GM18511 (cell line): ENCODE measurements around the gene MAP7D2.
"Not testable (repeated sequence)": the region's sequence is repeated elsewhere in the genome, so short reads cannot be mapped to it uniquely, and the experiment has no call there.

Experiments
- ATAC-seq: cut with Tn5 transposase; IDR thresholded peaks from one replicate; pipeline ENCODE4 v1.9.1; 2021; ENCODE audit warnings: mild to moderate bottlenecking, moderate library complexity; ENCODE audit not compliant: unreplicated experiment

The MAP7D2 gene

DNA sequence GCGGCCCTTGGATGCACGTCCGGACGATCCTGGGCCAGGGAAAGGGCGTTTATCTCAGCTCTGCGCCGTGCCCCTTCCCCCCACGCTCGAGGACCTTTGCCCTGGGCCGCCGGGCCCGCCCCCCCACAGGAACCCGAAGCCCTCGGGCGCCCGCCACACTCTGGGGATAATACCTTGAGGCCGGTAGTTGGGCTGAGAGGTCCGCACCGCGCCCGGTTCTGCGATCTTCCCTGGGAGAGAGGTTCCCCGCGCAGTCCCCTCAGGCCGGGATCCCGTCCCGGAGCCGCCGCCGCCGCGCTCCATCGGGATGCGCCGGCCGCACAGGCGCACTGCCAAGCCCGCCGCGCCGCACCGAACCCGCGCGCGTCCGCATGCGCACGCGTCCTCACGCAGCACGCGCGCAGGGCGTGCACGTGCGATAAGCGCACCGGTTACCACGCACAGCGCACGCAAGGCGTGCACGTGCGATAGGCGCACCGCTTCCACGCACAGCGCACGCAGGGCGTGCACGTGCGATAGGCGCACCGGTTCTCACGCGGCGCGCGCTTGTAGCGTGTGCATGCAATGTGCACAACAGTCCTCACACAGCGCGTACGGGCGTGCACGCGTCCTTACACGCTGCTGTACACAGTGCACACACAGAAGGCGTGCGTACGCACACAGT lies at the start of gene MAP7D2:
Gene MAP7D2, minus strand, starts transcription at position 331 of the 664 bp plus-strand sequence. Its CDS starts 28 bp downstream, at position 303.
- no peak for ATAC-seq

- not testable (repeated sequence) for ATAC-seq
Observed at GRCh38 chrX:20162516-20162915, 45.8 kb upstream of the MAP7D2 start.

GRCh38 chrX:20159797-20160385 lies 43.2 kb upstream of the MAP7D2 start:
- no peak for ATAC-seq

DNA sequence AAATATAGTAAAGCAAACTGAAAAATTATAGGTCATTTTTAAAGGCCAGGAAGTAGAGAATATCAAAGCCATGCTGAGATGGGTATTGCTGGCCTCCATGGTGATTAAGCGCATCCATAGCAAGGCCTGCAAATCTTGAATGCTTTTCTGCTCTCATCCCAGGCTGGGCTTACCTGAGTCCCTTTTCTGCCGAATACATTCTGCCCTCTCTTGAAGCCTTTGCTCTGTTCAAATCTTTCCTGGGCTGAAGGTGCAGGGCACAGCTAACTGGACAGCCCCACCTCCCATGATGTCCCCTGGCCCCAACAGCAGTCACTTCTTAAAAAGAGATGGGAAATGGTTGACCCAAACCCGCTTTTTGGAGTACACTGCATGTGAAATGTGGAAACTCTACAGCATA lies 35.0 kb upstream of the MAP7D2 start:
- no peak for ATAC-seq

DNA sequence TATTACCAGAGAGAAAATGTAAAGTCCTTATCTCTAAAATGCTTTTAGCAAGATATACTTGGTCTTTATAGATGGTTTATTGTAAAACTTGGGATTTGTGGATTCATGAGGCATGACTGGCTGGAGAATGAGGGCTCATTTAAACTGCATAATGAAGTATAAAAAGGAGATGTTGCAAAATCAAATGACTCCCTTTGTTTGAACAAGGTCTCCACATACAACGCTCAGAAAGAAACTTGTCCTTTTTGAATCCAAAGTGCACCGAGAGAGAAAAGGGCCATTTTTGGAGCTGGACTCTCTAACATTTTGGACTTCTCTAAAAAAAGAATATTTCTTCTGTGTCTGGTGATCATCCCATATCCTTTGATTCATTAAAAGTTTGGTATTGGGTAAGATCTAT lies 32.6 kb upstream of the MAP7D2 start:
- ATAC-seq, result no peak

DNA sequence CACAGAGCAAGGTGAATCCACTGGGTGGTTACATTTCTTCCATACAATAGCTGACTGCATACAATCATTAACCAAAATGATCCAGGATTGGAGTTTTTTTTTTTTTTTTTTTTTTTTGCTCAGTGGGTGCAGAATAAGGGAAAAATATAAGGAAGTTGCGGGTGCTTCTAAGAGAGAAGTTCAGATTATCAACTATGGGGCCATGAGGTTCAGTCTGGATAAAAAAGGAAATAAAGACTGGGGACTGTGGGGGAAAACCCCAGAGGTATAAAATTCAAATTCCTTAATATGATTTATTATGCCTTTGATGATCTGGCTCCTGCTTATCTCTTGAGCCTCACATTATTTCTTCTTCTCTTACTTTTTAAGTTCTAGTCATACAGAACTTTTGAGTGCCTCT lies 30.9 kb upstream of the MAP7D2 start:
- ATAC-seq, result no peak

- ATAC-seq, result no peak
Observed at GRCh38 chrX:20144491-20144890, 27.8 kb upstream of the MAP7D2 start.

GRCh38 chrX:20143561-20143960 lies 26.9 kb upstream of the MAP7D2 start:
- no peak for ATAC-seq

DNA sequence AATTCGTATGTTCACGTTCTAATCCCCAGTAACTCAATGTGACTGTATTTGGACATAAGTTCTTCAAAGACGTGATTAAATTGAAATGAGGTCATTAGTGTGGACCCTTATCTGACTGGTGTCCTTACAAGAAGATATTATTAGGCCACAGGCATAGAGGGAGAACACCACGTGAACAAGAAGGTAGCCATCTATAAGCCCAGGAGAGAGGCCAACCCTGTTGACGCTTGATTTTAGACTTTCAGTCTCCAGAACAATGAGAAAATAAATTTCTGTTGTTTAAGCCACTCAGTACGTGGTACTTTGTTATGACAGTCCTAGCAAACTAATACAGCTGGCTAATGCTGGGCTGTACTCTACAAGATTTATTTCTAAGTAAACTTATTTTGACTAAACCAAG lies 26.4 kb upstream of the MAP7D2 start:
- no peak for ATAC-seq

- peak; percentile 97 for ATAC-seq
Observed at GRCh38 chrX:20141281-20142220, 24.8 kb upstream of the MAP7D2 start, which contains the start of gene EIF1AX. Gene EIF1AX, minus strand, starts transcription at chrX:20141838. Its CDS starts 198 bp downstream, at chrX:20141640.

DNA sequence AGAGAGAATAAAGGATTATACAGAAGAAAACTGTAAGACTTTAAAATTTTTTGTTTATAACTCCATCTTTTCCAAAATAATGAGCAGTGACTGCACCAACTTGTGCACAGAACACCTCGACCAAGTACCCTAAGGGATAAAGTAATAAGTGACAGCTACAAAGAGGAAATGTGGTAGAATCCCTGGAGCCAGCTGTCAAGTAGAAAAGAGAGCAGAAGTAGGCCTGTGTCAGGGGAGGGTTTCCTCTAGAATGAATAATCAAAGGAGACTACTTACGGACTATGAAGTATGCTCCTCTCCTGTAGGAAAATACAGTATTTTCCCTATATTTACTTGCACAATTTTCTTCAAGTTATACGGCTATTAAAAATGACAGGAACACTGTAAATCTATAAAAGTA lies 23.7 kb upstream of the MAP7D2 start:
- ATAC-seq, result no peak

DNA sequence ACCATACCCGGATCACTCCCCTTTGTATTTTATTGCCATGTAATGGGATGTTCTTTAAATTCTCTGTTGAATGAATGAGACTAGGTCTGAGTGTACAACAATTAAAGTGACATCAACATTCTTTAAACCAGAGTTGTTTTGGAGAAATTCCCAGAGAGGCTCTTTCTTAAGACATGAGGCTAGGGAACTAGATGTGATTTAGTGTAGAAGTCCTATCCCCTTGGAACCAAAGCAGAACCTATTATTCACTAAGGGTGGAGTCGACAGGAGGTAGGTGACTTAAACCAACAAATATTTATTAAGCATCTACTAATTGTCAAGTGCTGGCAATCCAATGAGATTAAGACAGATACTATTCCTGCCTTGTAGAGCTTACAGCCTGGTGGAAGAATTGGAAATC lies 23.3 kb upstream of the MAP7D2 start:
- ATAC-seq, result no peak

GRCh38 chrX:20135944-20136343 lies 19.2 kb upstream of the MAP7D2 start:
- ATAC-seq, result no peak

- no peak for ATAC-seq
Observed at GRCh38 chrX:20132666-20133065, 16.0 kb upstream of the MAP7D2 start.

DNA sequence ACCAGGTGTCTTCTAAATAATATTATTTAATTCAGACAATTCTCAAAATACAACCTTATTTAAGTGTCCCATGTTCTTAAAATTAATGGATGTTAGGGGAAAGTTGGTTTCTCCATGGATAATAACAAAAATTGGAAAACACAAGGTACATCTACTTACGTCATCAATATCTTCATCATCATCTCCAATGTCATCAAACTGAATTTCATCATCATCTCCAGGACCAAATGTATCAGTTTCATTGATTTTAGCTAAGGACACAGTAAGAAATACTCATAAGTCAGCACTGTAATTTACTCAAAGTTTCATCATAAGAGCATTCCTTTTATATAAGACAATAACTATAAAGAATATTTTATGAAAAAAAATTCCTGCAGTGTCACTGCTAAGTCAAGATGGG lies 13.7 kb upstream of the MAP7D2 start:
- no peak for ATAC-seq

DNA sequence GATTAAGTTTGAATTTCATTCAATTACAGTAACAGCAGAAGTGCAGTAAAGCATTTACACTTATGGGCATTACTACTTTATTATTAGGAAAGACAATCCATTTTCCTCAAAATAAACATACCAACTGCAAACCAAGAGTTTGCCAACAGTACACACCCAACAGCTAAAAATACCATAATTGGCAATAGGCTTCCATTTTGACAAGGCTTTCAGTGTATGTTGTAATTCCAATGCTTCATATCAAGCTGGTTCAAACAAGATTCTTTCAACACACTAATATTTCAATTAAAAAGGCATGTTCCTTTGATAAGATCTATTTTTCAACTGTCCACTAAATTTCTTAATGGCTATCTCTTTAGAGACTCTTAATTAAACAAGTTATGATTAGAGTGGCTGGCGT lies 12.8 kb upstream of the MAP7D2 start:
- ATAC-seq, result no peak

GRCh38 chrX:20128670-20129069 lies 12.0 kb upstream of the MAP7D2 start:
- ATAC-seq, result no peak

DNA sequence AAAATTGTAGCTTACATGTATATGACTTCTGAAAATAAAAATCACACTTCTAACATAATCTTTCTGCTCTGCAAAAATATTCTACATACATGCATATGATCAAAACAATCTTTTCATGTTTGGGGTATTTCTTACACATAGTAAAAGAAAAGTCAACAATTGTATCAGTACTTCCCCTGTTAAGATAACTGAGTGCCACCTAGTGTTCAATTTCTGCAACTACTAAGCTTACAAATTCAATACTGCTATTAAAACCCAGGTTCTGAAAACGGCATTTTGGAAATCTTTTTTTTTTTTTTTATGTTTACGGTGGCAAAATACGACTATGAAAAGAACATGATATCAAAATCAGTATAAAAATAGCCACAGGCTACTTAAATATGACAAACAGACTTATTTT lies 10.7 kb upstream of the MAP7D2 start:
- peak; percentile 67 for ATAC-seq

DNA sequence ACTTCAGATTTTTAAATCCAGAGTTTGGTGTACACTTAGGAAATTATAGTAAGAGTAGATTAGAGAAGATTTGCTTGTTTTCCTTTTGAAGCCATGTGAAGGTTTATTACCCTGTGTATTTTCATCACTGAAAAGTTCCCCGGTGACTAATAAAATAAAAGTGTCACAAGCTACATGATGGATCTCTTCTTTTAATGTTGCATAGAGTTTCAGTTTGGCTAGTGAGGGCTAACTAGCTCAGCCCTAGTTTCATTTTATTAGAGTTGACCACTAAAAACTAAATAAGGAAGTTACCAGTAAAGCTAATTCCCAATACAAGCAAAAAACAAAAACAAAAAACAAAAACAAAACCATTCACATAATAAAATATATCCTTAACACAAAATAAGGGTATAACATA lies 10.1 kb upstream of the MAP7D2 start:
- ATAC-seq, result peak; percentile 68

DNA sequence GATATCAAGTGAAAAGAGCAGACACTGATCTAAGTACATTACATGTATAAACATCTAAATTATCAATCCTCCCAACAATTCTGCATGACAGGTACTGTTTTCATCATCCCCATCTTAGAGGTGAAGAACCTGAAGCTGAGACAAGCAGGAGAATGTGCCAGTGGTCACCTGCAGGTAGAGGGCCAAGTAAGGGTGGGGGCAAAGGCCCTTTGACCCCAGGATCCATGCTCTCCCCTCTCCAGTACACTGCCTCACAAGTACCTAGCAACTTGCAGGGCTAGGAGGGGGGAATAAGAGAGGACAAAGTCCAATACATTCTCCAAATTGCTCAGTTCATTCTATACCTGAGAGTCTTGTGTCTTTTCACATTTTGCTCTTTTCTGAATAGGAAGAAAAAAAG lies 8.3 kb upstream of the MAP7D2 start:
- ATAC-seq, result no peak

- ATAC-seq, result no peak
Observed at GRCh38 chrX:20118065-20118824, 1.5 kb upstream of the MAP7D2 start.
